Adrenal gland (tissue), 12 donors: ENCODE results near the gene INPP4B. TPM values are rescaled to one million over a fixed set of nuclear protein-coding genes. Genes with fewer than 3 reads are reported as not detected.
A peak's percentile ranks its signal among the peaks of the same experiment; 100 is the strongest.

ENCODE experiments used
- DNase-seq, 7 donors: peaks; one replicate each; pipeline ENCODE4 v3.0.0-alpha.2; 2019 to 2020
- H3K27ac ChIP-seq, 5 donors: fragments of 200-600 bp; sonication (generic) in 4 of 5; 1 replicate in 3 of 5; 2 replicates in 2 of 5; pipeline versions ENCODE4 v1.5.1 to v1.8.0; 2016 to 2020; ENCODE audit warnings: mild to moderate bottlenecking in 1 of 5
- H3K27me3 ChIP-seq: fragments of 200-600 bp; 2 replicates; pipeline ENCODE4 v1.8.0; 2021
- H3K36me3 ChIP-seq, 2 donors: fragments of 200-600 bp; replicated peaks in 1 of 2; 1 replicate in 1 of 2; 2 replicates in 1 of 2; pipeline versions ENCODE4 v1.5.1 to v1.8.0; 2018 to 2022
- H3K4me1 ChIP-seq, 2 donors: fragments of 200-600 bp; replicated peaks in 1 of 2; 1 replicate in 1 of 2; 2 replicates in 1 of 2; pipeline versions ENCODE4 v1.5.1 to v1.8.0; 2018 to 2021
- H3K4me3 ChIP-seq, 4 donors: fragments of 200-600 bp; sonication (generic) in 3 of 4; one replicate each; pipeline ENCODE4 v1.5.1; 2016 to 2018
- H3K9me3 ChIP-seq, 3 donors: fragments of 200-600 bp; sonication (generic) in 1 of 3; replicated peaks in 1 of 3; 1 replicate in 2 of 3; 2 replicates in 1 of 3; pipeline versions ENCODE4 v1.5.1 to v1.8.0; 2016 to 2021
- CTCF ChIP-seq, 6 experiments: fragments of 450-650 bp in 4 of 6; fragments of 200-600 bp in 2 of 6; sonication (generic) in 1 of 6; IDR thresholded peaks; 1 replicate in 5 of 6; 2 replicates in 1 of 6; pipeline versions ENCODE4 v1.5.1 to v1.8.0; 2016 to 2021; ENCODE audit warnings: antibody characterized with exemption in 6 of 6, mild to moderate bottlenecking in 2 of 6, moderate library complexity in 1 of 6
- POLR2A ChIP-seq, 2 donors: fragments of 450-650 bp; IDR thresholded peaks; one replicate each; pipeline ENCODE4 v1.6.1; 2017; ENCODE audit warnings: antibody characterized with exemption in 2 of 2, mild to moderate bottlenecking in 2 of 2, moderate library complexity in 1 of 2
- WGBS, 4 donors: extraction: QIAGEN DNeasy Blood & Tissue Kit in 2 of 4; methylation state at CpG; one replicate each; pipeline versions ENCODE4 v1.1.5 to v1.1.7; 2013 to 2017; 5-methylcytosine and 5-hydroxymethylcytosine counted together
- intact Hi-C, 2 donors: fragments of 100-400 bp; cut with DNase I; formaldehyde crosslinking; loops; one replicate each; pipeline versions ENCODE4 v1.14.1 to v1.15.0; 2022 to 2023
- polyA plus RNA-seq, 3 donors: library from polyadenylated mRNA; stranded (reverse); fragments of 200-250 nt in 2 of 3; fragments of 350-450 nt in 1 of 3; fragmentation: Illumina TruSeq in 1 of 3; extraction: RNeasy Lipid Tissue Mini Kit (QIAGEN cat#74804) in 1 of 3; gene quantifications; one replicate each; pipeline ENCODE4 v1.2.3, GENCODE V29; 2013 to 2014
- total RNA-seq, 9 donors: library from RNA; depleted of rRNA in 4 of 9; stranded (reverse); fragments of >200 nt in 4 of 9; fragments of 120-200 nt in 1 of 9; fragmentation: NEBNext Ultra II Directional in 1 of 9; extraction: Animal tissue kit (Norgen Biotek cat#: 25700) in 1 of 9; gene quantifications; one replicate each; pipeline versions ENCODE4 v1.1.0 to v1.2.4, GENCODE V29; 2013 to 2023
- donor health status: healthy with polysubstance abuse.
- donor health status: Bipolar disorder and iron deficiency.
- donor health status: DM: yes; HTN: yes; CAD: no.
- donor health status: DM: no; HTN: no; CAD: no.
- donor health status: DM: no; HTN: no; CAD: no.
- donor health status: DM: yes; HTN: yes; CAD: no.

The INPP4B gene
- total and polyA plus RNA-seq, 12 donors, result 2.2 to 21.6 (median 11.8) TPM

GRCh38 chr4:142361981-142362380 is 484.1 kb downstream of the INPP4B start:
- H3K27ac ChIP-seq, result no peak overlapping the region
- H3K27me3 ChIP-seq, result no peaks in the 10 kb centered on the region
- H3K36me3 ChIP-seq, result no peaks in the 10 kb centered on the region
- no peak overlapping the region for H3K4me3 ChIP-seq
- H3K4me1 ChIP-seq, result peaks cover 0 to 9% of the 10 kb centered on the region in 2 donors
- no peak for TF ChIP-seq POLR2A (IDR thresholded peaks at IDR 0.05)
- TF ChIP-seq CTCF (IDR thresholded peaks at IDR 0.05), result no peak
- DNase-seq, result no peak
- WGBS, 4 donors, result 95 to 98% (median 96%) methylated on average over 2 of the region's 2 CpGs
- intact Hi-C loops, result no loop called here
- no peaks in the 10 kb centered on the region for H3K9me3 ChIP-seq

GRCh38 chr4:142360657-142361056 is 485.4 kb downstream of the INPP4B start:
- H3K36me3 ChIP-seq, result no peaks in the 10 kb centered on the region
- DNase-seq, result no peak
- no peaks in the 10 kb centered on the region for H3K9me3 ChIP-seq
- TF ChIP-seq POLR2A (IDR thresholded peaks at IDR 0.05), result no peak
- TF ChIP-seq CTCF (IDR thresholded peaks at IDR 0.05), result no peak
- intact Hi-C loops, result no loop called here
- no peaks in the 10 kb centered on the region for H3K27me3 ChIP-seq
- peaks cover 4 to 17% of the 10 kb centered on the region in 2 donors for H3K4me1 ChIP-seq
- H3K4me3 ChIP-seq, result no peak overlapping the region
- H3K27ac ChIP-seq, result no peak overlapping the region
- WGBS, 4 donors, result 84 to 100% (median 95%) methylated on average over 1 of the region's 1 CpG

- H3K4me1 ChIP-seq, result peaks cover 14 to 37% of the 10 kb centered on the region in 2 donors
- H3K36me3 ChIP-seq, result no peaks in the 10 kb centered on the region
- intact Hi-C loops, result loop anchor here (10.0 kb wide), 3 partner anchors 234 to 486 kb away; partner anchors contain the start of gene INPP4B (in 1 of the 2)
- H3K9me3 ChIP-seq, result no peaks in the 10 kb centered on the region
- H3K27me3 ChIP-seq, result no peaks in the 10 kb centered on the region
- peak overlapping the region in 1 of 5 donors; percentile 37 for H3K27ac ChIP-seq
- WGBS, 4 donors, result 49 to 82% (median 59%) methylated on average over 4 of the region's 4 CpGs
- no peak for DNase-seq
- TF ChIP-seq CTCF (IDR thresholded peaks at IDR 0.05), result no peak
- TF ChIP-seq POLR2A (IDR thresholded peaks at IDR 0.05), result no peak
- H3K4me3 ChIP-seq, result no peak overlapping the region
These were observed 487.4 kb downstream of the INPP4B start for GRCh38 chr4:142358656-142359055.

GRCh38 chr4:142356801-142357200 is 489.3 kb downstream of the INPP4B start:
- intact Hi-C loops, result loop anchor here (10.0 kb wide), 3 partner anchors 232 to 488 kb away; partner anchors contain the start of gene INPP4B (in 1 of the 2)
- no peak for DNase-seq
- no peaks in the 10 kb centered on the region for H3K27me3 ChIP-seq
- no peak for TF ChIP-seq POLR2A (IDR thresholded peaks at IDR 0.05)
- TF ChIP-seq CTCF (IDR thresholded peaks at IDR 0.05), result no peak
- no peak overlapping the region for H3K27ac ChIP-seq
- no peak overlapping the region for H3K4me3 ChIP-seq
- H3K36me3 ChIP-seq, result no peaks in the 10 kb centered on the region
- peaks cover 18 to 48% of the 10 kb centered on the region in 2 donors for H3K4me1 ChIP-seq
- no peaks in the 10 kb centered on the region for H3K9me3 ChIP-seq
- WGBS, 4 donors, result 97 to 100% (median 100%) methylated on average over 1 of the region's 1 CpG
